ENCODE results near the gene EXTL1. TPM values are rescaled to one million over a fixed set of nuclear protein-coding genes. Genes with fewer than 3 reads are reported as not detected.

EXTL1 gene
- total RNA-seq, 2 experiments from 2014 or later, result not detected

DNA sequence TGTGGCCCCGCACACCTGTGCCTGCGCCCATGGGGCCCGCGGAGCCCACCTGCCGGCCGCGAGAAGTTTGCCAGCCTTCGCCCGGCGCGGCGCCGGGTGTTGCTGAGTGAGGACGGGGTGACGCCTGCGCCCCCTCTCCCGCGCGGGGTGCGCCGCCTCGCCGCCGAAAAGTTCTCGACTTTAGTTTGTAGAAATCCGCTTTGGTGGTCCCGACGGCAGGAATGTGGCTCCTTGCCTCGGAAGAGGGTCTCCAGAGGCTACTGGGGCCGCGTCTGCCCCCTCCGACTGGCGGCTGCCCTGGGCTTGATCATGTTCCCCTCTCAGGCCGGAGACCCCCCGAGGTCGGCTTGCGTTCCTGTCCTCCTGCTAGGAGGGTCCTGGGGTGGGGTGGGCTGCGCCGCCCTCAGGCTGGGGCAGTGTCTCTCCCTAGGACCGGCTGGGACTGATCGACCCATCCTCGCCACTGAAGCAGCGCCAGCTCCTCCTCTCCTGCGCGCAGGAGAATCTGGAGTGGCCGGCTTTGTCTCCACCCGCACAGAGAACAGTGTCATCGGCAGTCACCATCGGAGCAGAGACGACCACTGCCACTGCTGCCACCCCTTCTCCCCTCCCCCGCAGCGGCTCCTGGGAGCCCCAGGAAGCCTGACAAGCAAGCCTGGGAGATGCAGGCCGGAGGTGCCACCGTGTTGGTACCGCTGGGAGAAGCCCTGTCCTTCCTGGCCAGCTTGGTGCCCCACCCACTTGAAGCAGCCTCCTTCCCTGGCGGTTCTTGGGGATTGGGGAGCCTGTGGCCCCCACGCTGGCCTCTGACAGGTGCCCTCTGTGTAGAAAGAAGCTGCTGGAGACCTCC lies 24.9 kb downstream of the EXTL1 start:
- ChIA-PET POLR2A (no interaction called here), CTCF (no interaction called here)
- Histone ChIP-seq H3K9me3 (ENCODE audit: control insufficient read depth in 1 of 2, insufficient read depth in 1 of 2, low read length in 2 of 2) (peaks cover 0 to 6% of the 10 kb centered on the region in 2 experiments), H3K36me3 (ENCODE audit: insufficient read depth, low read length) (no peaks in the 10 kb centered on the region), H3K27me3 (ENCODE audit: control insufficient read depth in 1 of 2, insufficient read depth in 2 of 2, low read length in 2 of 2) (peaks cover 56 to 59% of the 10 kb centered on the region in 2 experiments), H3K4me1 (ENCODE audit: insufficient read depth, low read length) (peaks cover 2% of the 10 kb centered on the region), H3K27ac (ENCODE audit: low read depth in 1 of 2, low read length in 2 of 2) (no peak overlapping the region), H3K4me3 (ENCODE audit: low read length) (no peak overlapping the region)
- H3K27me3 Mint-ChIP-seq, result peaks cover 82% of the 10 kb centered on the region
- no peak overlapping the region for H3K27ac Mint-ChIP-seq
- H3K4me1 Mint-ChIP-seq (ENCODE audit: low read depth), result peaks cover 6% of the 10 kb centered on the region
- DNase-seq (no peak), ATAC-seq (ENCODE audit: poor library complexity) (no peak)
- intact Hi-C loops (cut with DNase I, micrococcal nuclease), result no loop called here
- no peak for TF ChIP-seq CTCF (IDR thresholded peaks at IDR 0.05)
- no peaks in the 10 kb centered on the region for H3K36me3 Mint-ChIP-seq (ENCODE audit: low read depth)
- H3K9me3 Mint-ChIP-seq, result no peaks in the 10 kb centered on the region
- no peak overlapping the region for H3K4me3 Mint-ChIP-seq

DNA sequence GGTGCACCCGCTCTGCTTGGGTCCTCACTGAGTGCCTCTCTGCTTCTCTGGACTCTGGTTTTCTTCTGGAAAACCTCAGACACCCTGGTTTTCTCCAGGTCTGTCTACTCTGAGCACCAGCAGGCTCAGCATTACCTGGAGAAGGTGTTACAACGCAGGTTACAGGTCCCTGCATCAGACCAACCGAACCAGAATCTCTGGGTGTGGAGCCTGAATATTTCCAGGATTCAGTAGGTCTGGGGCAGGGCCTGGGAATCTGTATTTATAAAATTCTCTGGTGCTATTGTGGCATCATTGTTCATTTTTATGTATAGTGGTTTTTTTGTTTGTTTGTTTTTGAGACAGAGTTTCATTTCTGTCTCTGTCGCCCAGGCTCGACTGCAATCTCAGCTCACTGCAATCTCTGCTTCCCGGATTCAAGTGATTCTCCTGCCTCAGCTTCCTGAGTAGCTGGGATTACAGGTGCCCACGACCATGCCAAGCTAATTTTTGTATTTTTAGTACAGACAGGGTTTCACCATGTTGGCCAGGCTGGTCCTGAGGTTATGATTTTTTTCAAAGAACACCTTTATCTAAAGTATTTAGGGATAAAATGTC lies 25.8 kb downstream of the EXTL1 start:
- intact Hi-C loops (cut with DNase I, micrococcal nuclease), result no loop called here
- Histone ChIP-seq H3K4me1 (ENCODE audit: insufficient read depth, low read length) (peaks cover 2% of the 10 kb centered on the region), H3K9me3 (ENCODE audit: control insufficient read depth in 1 of 2, insufficient read depth in 1 of 2, low read length in 2 of 2) (peaks cover 0 to 6% of the 10 kb centered on the region in 2 experiments), H3K27me3 (ENCODE audit: control insufficient read depth in 1 of 2, insufficient read depth in 2 of 2, low read length in 2 of 2) (peaks cover 53 to 59% of the 10 kb centered on the region in 2 experiments), H3K36me3 (ENCODE audit: insufficient read depth, low read length) (no peaks in the 10 kb centered on the region), H3K4me3 (ENCODE audit: low read length) (no peak overlapping the region), H3K27ac (ENCODE audit: low read depth in 1 of 2, low read length in 2 of 2) (no peak overlapping the region)
- no peak overlapping the region for H3K27ac Mint-ChIP-seq
- no peak for TF ChIP-seq CTCF (IDR thresholded peaks at IDR 0.05)
- no peak overlapping the region for H3K4me3 Mint-ChIP-seq
- H3K9me3 Mint-ChIP-seq, result no peaks in the 10 kb centered on the region
- ATAC-seq (ENCODE audit: poor library complexity) (no peak), DNase-seq (no peak)
- peaks cover 6% of the 10 kb centered on the region for H3K4me1 Mint-ChIP-seq (ENCODE audit: low read depth)
- H3K36me3 Mint-ChIP-seq (ENCODE audit: low read depth), result no peaks in the 10 kb centered on the region
- CTCF ChIA-PET, result interaction anchor here (1.7 kb wide), 1 partner anchor 22 kb away, joined by 4 read pairs; no protein-coding TSS in a partner anchor
- POLR2A ChIA-PET, result no interaction called here
- H3K27me3 Mint-ChIP-seq, result peaks cover 84% of the 10 kb centered on the region

DNA sequence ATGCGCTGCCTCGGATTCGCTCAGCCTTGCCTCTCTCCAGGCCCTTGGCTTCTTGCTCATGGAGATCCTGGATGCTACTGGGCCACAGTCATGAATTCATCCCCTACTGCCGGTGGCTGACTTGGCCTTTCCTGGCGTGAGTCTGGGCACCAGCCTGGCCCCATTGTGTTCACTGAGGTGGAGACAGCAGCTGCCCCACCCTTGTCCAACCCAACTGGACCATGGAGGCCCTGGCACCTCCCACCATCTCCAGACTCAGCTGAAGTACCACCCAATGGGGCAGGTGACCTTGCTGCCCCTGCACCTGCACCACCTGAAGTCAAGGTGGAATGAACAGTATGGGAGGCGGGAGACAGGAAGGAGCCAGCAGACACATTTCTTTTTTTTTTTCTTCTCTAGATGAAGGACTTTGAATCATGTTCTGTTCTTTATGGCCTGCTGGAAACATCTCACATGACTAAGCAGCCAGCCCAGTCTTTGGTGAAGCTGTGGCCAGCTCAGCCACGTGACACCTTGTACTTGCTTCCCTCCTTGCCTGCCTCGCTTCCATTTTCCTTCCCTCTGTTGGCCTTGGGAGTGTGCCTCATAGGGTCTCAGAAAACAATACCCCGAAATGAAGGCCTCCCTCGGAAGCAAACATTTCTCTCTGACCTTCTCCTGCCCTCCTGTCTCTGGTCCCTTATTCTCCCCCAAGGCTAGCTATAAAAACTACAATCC lies 28.1 kb downstream of the EXTL1 start:
- no peaks in the 10 kb centered on the region for H3K36me3 ChIP-seq (ENCODE audit: insufficient read depth, low read length)
- peaks cover 0 to 6% of the 10 kb centered on the region in 2 experiments for H3K9me3 ChIP-seq (ENCODE audit: control insufficient read depth in 1 of 2, insufficient read depth in 1 of 2, low read length in 2 of 2)
- H3K4me3 ChIP-seq (ENCODE audit: low read length), result no peak overlapping the region
- no peak for TF ChIP-seq CTCF (IDR thresholded peaks at IDR 0.05)
- H3K4me3 Mint-ChIP-seq, result no peak overlapping the region
- ChIA-PET POLR2A (no interaction called here), CTCF (no interaction called here)
- ATAC-seq (ENCODE audit: poor library complexity), result no peak
- H3K27me3 ChIP-seq (ENCODE audit: control insufficient read depth in 1 of 2, insufficient read depth in 2 of 2, low read length in 2 of 2), result peaks cover 41 to 49% of the 10 kb centered on the region in 2 experiments
- peaks cover 2% of the 10 kb centered on the region for H3K4me1 ChIP-seq (ENCODE audit: insufficient read depth, low read length)
- H3K27ac ChIP-seq (ENCODE audit: low read depth in 1 of 2, low read length in 2 of 2), result no peak overlapping the region
- peaks cover 6% of the 10 kb centered on the region for H3K4me1 Mint-ChIP-seq (ENCODE audit: low read depth)
- no peaks in the 10 kb centered on the region for H3K9me3 Mint-ChIP-seq
- H3K27me3 Mint-ChIP-seq, result peaks cover 73% of the 10 kb centered on the region
- no peaks in the 10 kb centered on the region for H3K36me3 Mint-ChIP-seq (ENCODE audit: low read depth)
- DNase-seq, result no peak
- intact Hi-C loops (cut with DNase I, micrococcal nuclease), result no loop called here
- H3K27ac Mint-ChIP-seq, result no peak overlapping the region
